Neural cell (in vitro differentiated cells): Measurements from ENCODE around the gene PLK4. TPM values are rescaled to one million over a fixed set of nuclear protein-coding genes. Genes with fewer than 3 reads are reported as not detected.
"Not testable (repeated sequence)": the region's sequence is repeated elsewhere in the genome, so short reads cannot be mapped to it uniquely, and the experiment has no call there.

Experiments used
- H2AFZ ChIP-seq: fragments of 200-600, 300-800 bp; sonication (generic), shearing (Covaris generic); 2 replicates; pipeline ENCODE4 v1.6.0; 2014; ENCODE audit warnings: low read depth, mild to moderate bottlenecking, antibody characterized with exemption, low read length, moderate library complexity
- H3F3A ChIP-seq: fragments of 200-600 bp; shearing (Covaris generic); 2 replicates; pipeline ENCODE4 v1.6.1; 2016; ENCODE audit warnings: mild to moderate bottlenecking, moderate library complexity, mixed read lengths, antibody characterized with exemption, low read length; ENCODE audit not compliant: insufficient read depth, poor library complexity, severe bottlenecking
- H3K27ac ChIP-seq: fragments of 200-600, 300-800 bp; sonication (generic), shearing (Covaris generic); 2 replicates; pipeline ENCODE4 v1.5.1; 2014; ENCODE audit warnings: mild to moderate bottlenecking, low read length, moderate library complexity
- H3K27me3 ChIP-seq: fragments of 300-800, 200-600 bp; sonication (generic), shearing (Covaris generic); 2 replicates; pipeline ENCODE4 v1.6.0; 2014; ENCODE audit warnings: mild to moderate bottlenecking, low read depth, low read length, moderate library complexity; ENCODE audit not compliant: insufficient read depth
- H3K36me3 ChIP-seq: fragments of 300-800, 200-600 bp; sonication (generic), shearing (Covaris generic); 2 replicates; pipeline ENCODE4 v1.5.1; 2014; ENCODE audit warnings: mild to moderate bottlenecking, antibody characterized with exemption, low read length, moderate library complexity; ENCODE audit not compliant: insufficient read depth
- H3K4me2 ChIP-seq: fragments of 300-800, 200-600 bp; sonication (generic), shearing (Covaris generic); 2 replicates; pipeline ENCODE4 v1.6.0; 2014; ENCODE audit warnings: mild to moderate bottlenecking, low read length
- H3K4me3 ChIP-seq: fragments of 300-800, 200-600 bp; sonication (generic), shearing (Covaris generic); 2 replicates; pipeline ENCODE4 v1.5.1; 2014; ENCODE audit warnings: mild to moderate bottlenecking, low read length, moderate library complexity
- H3K79me2 ChIP-seq: fragments of 200-600 bp; shearing (Covaris generic); replicated peaks from 2 replicates; pipeline ENCODE4 v1.6.0; 2014; ENCODE audit warnings: mild to moderate bottlenecking, low read length, moderate library complexity; ENCODE audit not compliant: insufficient read depth
- H3K9ac ChIP-seq: fragments of 300-800, 200-600 bp; sonication (generic), shearing (Covaris generic); 2 replicates; pipeline ENCODE4 v1.6.1; 2016; ENCODE audit warnings: mild to moderate bottlenecking, low read length, mixed read lengths
- H3K9me2 ChIP-seq: fragments of 200-600 bp; shearing (Covaris generic); 2 replicates; pipeline ENCODE4 v1.6.1; 2016; ENCODE audit warnings: mild to moderate bottlenecking, low read length, mixed read lengths; ENCODE audit not compliant: insufficient read depth
- H3K9me3 ChIP-seq: fragments of 200-600, 300-800 bp; sonication (generic), shearing (Covaris generic); 2 replicates; pipeline ENCODE4 v1.6.1; 2016; ENCODE audit warnings: mild to moderate bottlenecking, mixed run types, low read length, moderate library complexity, mixed read lengths
- H4K20me1 ChIP-seq: fragments of 200-600 bp; shearing (Covaris generic); 2 replicates; pipeline ENCODE4 v1.6.1; 2016; ENCODE audit warnings: mild to moderate bottlenecking, mixed run types; ENCODE audit not compliant: insufficient read depth
- EP300 ChIP-seq: fragments of 450-650 bp; conservative IDR thresholded peaks from 2 replicates; pipeline ENCODE4 v1.6.1; 2014; ENCODE audit warnings: antibody characterized with exemption, mild to moderate bottlenecking, moderate library complexity; ENCODE audit not compliant: poor library complexity, severe bottlenecking
- EZH2 ChIP-seq: fragments of 200-600, 300-800 bp; shearing (Covaris generic), sonication (generic); IDR thresholded peaks from 2 replicates; pipeline ENCODE4 v1.6.1; 2014; ENCODE audit warnings: antibody characterized with exemption, low read length, borderline replicate concordance, mild to moderate bottlenecking; ENCODE audit not compliant: insufficient read depth, poor library complexity, severe bottlenecking
- MXI1 ChIP-seq: fragments of 450-650 bp; conservative IDR thresholded peaks from 2 replicates; pipeline ENCODE4 v1.6.1; 2014; ENCODE audit warnings: antibody characterized with exemption, mild to moderate bottlenecking; ENCODE audit not compliant: poor library complexity, severe bottlenecking
- POLR2AphosphoS5 ChIP-seq: IDR thresholded peaks from 2 replicates; pipeline ENCODE4 v1.6.1; 2012
- RAD21 ChIP-seq: fragments of 450-650 bp; conservative IDR thresholded peaks from 2 replicates; pipeline ENCODE4 v1.6.1; 2014; ENCODE audit warnings: antibody characterized with exemption, mild to moderate bottlenecking, moderate library complexity
- SMC3 ChIP-seq: fragments of 450-650 bp; conservative IDR thresholded peaks from 2 replicates; pipeline ENCODE4 v1.6.1; 2014; ENCODE audit warnings: antibody characterized with exemption, mild to moderate bottlenecking, moderate library complexity; ENCODE audit not compliant: poor library complexity
- TAF1 ChIP-seq: IDR thresholded peaks from 2 replicates; pipeline ENCODE4 v1.6.1; 2012; ENCODE audit warnings: low read depth
- polyA plus RNA-seq: library from polyadenylated mRNA; depleted of rRNA; stranded (reverse); fragments of >200 nt; gene quantifications from 2 replicates; pipeline ENCODE4 v1.2.3, GENCODE V29; 2014
- TF ChIP-seq, protein P1 (sequence below): fragments of 450-650 bp; IDR thresholded peaks from 2 replicates; pipeline ENCODE4 v1.5.1; 2014; ENCODE audit warnings: antibody characterized with exemption, mild to moderate bottlenecking, moderate library complexity; ENCODE audit not compliant: poor library complexity, severe bottlenecking
- TF ChIP-seq, protein P2 (sequence below): IDR thresholded peaks from 2 replicates; pipeline ENCODE4 v1.6.1; 2012; ENCODE audit warnings: borderline replicate concordance

The PLK4 gene
- polyA plus RNA-seq, 1 donor from 2014 or later: 10.5 TPM

DNA sequence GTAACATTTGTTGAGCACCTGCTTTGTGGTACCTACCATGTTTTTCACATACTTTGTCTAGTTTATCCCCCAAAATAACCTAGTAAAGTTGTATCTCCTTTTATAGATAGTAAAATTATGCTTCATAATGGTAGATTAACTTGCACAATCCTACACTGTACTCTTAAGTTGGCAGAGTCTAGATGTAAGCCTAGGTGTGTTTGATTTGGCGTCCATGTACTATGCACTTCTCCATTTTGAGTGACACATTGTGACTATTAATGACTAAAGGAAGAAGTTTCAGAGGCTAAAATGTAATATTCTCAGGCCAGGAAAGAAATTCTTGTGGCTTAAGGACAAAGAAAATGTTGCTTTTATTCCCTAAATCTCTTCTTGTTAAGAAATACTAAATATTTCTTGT is 15.4 kb downstream of the PLK4 start:
- TF ChIP-seq RAD21 (no peak), EZH2 (no peak), EP300 (no peak)
- TF ChIP-seq, protein P1, sequence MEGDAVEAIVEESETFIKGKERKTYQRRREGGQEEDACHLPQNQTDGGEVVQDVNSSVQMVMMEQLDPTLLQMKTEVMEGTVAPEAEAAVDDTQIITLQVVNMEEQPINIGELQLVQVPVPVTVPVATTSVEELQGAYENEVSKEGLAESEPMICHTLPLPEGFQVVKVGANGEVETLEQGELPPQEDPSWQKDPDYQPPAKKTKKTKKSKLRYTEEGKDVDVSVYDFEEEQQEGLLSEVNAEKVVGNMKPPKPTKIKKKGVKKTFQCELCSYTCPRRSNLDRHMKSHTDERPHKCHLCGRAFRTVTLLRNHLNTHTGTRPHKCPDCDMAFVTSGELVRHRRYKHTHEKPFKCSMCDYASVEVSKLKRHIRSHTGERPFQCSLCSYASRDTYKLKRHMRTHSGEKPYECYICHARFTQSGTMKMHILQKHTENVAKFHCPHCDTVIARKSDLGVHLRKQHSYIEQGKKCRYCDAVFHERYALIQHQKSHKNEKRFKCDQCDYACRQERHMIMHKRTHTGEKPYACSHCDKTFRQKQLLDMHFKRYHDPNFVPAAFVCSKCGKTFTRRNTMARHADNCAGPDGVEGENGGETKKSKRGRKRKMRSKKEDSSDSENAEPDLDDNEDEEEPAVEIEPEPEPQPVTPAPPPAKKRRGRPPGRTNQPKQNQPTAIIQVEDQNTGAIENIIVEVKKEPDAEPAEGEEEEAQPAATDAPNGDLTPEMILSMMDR: no peak
- no peaks in the 10 kb centered on the region for H3K79me2 ChIP-seq
- H3F3A ChIP-seq: no peaks in the 10 kb centered on the region
- H4K20me1 ChIP-seq: no peaks in the 10 kb centered on the region
- H3K4me3 ChIP-seq: no peak overlapping the region
- peaks cover 6% of the 10 kb centered on the region for H3K36me3 ChIP-seq
- H3K9me3 ChIP-seq: no peaks in the 10 kb centered on the region
- H3K27ac ChIP-seq: no peak overlapping the region
- no peak overlapping the region for H3K9ac ChIP-seq
- no peak overlapping the region for H2AFZ ChIP-seq
- no peak overlapping the region for H3K4me2 ChIP-seq
- no peaks in the 10 kb centered on the region for H3K9me2 ChIP-seq
- no peaks in the 10 kb centered on the region for H3K27me3 ChIP-seq

DNA sequence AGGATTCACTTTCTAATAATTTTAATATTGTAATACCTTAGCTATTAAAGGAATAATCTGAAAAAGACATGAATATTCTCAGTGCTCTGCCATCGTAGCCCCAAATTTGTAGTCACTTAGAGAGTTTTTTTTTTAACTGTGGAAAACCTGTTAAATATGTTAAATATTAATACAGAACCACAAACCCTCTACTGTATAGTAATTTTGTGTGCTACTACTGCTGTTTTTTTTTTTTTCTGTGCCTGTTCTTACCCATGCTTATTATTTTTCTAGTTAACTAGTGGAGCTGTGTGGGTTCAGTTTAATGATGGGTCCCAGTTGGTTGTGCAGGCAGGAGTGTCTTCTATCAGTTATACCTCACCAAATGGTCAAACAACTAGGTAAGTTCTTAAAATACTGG is 15.8 kb downstream of the PLK4 start:
- Histone ChIP-seq H2AFZ (no peak overlapping the region), H3K27ac (no peak overlapping the region), H3K4me3 (no peak overlapping the region), H3F3A (no peaks in the 10 kb centered on the region), H3K9me2 (no peaks in the 10 kb centered on the region), H3K36me3 (peaks cover 6% of the 10 kb centered on the region), H3K9ac (no peak overlapping the region), H4K20me1 (no peaks in the 10 kb centered on the region), H3K4me2 (no peak overlapping the region), H3K79me2 (no peaks in the 10 kb centered on the region), H3K27me3 (no peaks in the 10 kb centered on the region), H3K9me3 (no peaks in the 10 kb centered on the region)
- no peak for TF ChIP-seq EZH2
- TF ChIP-seq RAD21: no peak
- TF ChIP-seq, protein P1: no peak
- TF ChIP-seq TAF1: no peak
- TF ChIP-seq SMC3: no peak
- TF ChIP-seq, protein P2, sequence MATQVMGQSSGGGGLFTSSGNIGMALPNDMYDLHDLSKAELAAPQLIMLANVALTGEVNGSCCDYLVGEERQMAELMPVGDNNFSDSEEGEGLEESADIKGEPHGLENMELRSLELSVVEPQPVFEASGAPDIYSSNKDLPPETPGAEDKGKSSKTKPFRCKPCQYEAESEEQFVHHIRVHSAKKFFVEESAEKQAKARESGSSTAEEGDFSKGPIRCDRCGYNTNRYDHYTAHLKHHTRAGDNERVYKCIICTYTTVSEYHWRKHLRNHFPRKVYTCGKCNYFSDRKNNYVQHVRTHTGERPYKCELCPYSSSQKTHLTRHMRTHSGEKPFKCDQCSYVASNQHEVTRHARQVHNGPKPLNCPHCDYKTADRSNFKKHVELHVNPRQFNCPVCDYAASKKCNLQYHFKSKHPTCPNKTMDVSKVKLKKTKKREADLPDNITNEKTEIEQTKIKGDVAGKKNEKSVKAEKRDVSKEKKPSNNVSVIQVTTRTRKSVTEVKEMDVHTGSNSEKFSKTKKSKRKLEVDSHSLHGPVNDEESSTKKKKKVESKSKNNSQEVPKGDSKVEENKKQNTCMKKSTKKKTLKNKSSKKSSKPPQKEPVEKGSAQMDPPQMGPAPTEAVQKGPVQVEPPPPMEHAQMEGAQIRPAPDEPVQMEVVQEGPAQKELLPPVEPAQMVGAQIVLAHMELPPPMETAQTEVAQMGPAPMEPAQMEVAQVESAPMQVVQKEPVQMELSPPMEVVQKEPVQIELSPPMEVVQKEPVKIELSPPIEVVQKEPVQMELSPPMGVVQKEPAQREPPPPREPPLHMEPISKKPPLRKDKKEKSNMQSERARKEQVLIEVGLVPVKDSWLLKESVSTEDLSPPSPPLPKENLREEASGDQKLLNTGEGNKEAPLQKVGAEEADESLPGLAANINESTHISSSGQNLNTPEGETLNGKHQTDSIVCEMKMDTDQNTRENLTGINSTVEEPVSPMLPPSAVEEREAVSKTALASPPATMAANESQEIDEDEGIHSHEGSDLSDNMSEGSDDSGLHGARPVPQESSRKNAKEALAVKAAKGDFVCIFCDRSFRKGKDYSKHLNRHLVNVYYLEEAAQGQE: no peak
- no peak for TF ChIP-seq MXI1
- no peak for TF ChIP-seq EP300
- no peak for TF ChIP-seq POLR2AphosphoS5

DNA sequence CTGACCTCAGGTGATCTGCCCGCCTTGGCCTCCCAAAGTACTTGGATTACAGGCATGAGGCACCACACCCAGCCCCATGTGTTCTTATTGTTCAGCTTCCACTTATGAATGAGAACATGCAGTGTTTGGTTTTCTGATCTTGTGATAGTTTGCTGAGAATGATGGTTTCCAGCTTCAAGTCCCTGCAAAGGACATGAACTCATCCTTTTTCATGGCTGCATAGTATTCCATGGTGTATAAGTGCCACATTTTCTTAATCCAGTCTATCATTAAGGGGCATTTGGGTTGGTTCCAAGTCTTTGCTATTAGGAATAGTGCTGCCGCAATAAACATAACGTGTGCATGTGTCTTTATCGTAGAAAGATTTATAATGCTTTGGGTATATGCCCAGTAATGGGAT is 19.0 kb downstream of the PLK4 start:
- not testable (repeated sequence) for H3K9ac ChIP-seq, H3K36me3 ChIP-seq, H3K4me3 ChIP-seq, H3K79me2 ChIP-seq, H3K9me2 ChIP-seq, H3K27ac ChIP-seq, H2AFZ ChIP-seq, H3K9me3 ChIP-seq, H3K4me2 ChIP-seq, H3K27me3 ChIP-seq, H3F3A ChIP-seq, H4K20me1 ChIP-seq
